Measurements from ENCODE around the gene FAM174C. TPM values are rescaled to one million over a fixed set of nuclear protein-coding genes. Genes with fewer than 3 reads are reported as not detected.

The FAM174C gene
- total RNA-seq: 35.3 TPM
- polyA plus RNA-seq (ENCODE audit: insufficient read depth, low read depth, low replicate concordance): 94.7 TPM
- long read RNA-seq, donor 1, transcript C19orf24-201 (3 exons, 983 nt): major isoform, 5 of 15 reads
- long read RNA-seq, donor 1, partial matches to known transcripts: 8 of 15 reads
- long read RNA-seq, donor 1, other reads (novel, unspliced or antisense): 0 of 15 reads
- long read RNA-seq, donor 2, transcript C19orf24-201 (3 exons, 983 nt): major isoform, 13 of 14 reads
- long read RNA-seq, donor 2, partial matches to known transcripts: 0 of 14 reads
- long read RNA-seq, donor 2, other reads (novel, unspliced or antisense): 0 of 14 reads
- long read RNA-seq, donor 3, transcript C19orf24-201 (3 exons, 983 nt): major isoform, 11 of 19 reads
- long read RNA-seq, donor 3, partial matches to known transcripts: 5 of 19 reads
- long read RNA-seq, donor 3, other reads (novel, unspliced or antisense): 0 of 19 reads
- long read RNA-seq, donor 4, transcript C19orf24-201 (3 exons, 983 nt): major isoform, 12 of 13 reads
- long read RNA-seq, donor 4, partial matches to known transcripts: 0 of 13 reads
- long read RNA-seq, donor 4, other reads (novel, unspliced or antisense): 0 of 13 reads
- long read RNA-seq, donor 5, partial matches to known transcripts: 0 of 1 reads
- long read RNA-seq, donor 5, other reads (novel, unspliced or antisense): 0 of 1 reads
- long read RNA-seq, donor 6, transcript C19orf24-201 (3 exons, 983 nt): major isoform, 15 of 17 reads
- long read RNA-seq, donor 6, partial matches to known transcripts: 0 of 17 reads
- long read RNA-seq, donor 6, other reads (novel, unspliced or antisense): 0 of 17 reads
- long read RNA-seq, donor 7, transcript C19orf24-201 (3 exons, 983 nt): major isoform, 16 of 24 reads
- long read RNA-seq, donor 7, partial matches to known transcripts: 0 of 24 reads
- long read RNA-seq, donor 7, other reads (novel, unspliced or antisense): 5 of 24 reads
- long read RNA-seq, donor 8, transcript C19orf24-201 (3 exons, 983 nt): major isoform, 11 of 13 reads
- long read RNA-seq, donor 8, partial matches to known transcripts: 0 of 13 reads
- long read RNA-seq, donor 8, other reads (novel, unspliced or antisense): 0 of 13 reads
- long read RNA-seq, donor 9, transcript C19orf24-201 (3 exons, 983 nt): major isoform, 7 of 10 reads
- long read RNA-seq, donor 9, partial matches to known transcripts: 0 of 10 reads
- long read RNA-seq, donor 9, other reads (novel, unspliced or antisense): 0 of 10 reads
- long read RNA-seq, donor 10, transcript C19orf24-201 (3 exons, 983 nt): major isoform, 8 of 13 reads
- long read RNA-seq, donor 10, partial matches to known transcripts: 0 of 13 reads
- long read RNA-seq, donor 10, other reads (novel, unspliced or antisense): 0 of 13 reads

DNA sequence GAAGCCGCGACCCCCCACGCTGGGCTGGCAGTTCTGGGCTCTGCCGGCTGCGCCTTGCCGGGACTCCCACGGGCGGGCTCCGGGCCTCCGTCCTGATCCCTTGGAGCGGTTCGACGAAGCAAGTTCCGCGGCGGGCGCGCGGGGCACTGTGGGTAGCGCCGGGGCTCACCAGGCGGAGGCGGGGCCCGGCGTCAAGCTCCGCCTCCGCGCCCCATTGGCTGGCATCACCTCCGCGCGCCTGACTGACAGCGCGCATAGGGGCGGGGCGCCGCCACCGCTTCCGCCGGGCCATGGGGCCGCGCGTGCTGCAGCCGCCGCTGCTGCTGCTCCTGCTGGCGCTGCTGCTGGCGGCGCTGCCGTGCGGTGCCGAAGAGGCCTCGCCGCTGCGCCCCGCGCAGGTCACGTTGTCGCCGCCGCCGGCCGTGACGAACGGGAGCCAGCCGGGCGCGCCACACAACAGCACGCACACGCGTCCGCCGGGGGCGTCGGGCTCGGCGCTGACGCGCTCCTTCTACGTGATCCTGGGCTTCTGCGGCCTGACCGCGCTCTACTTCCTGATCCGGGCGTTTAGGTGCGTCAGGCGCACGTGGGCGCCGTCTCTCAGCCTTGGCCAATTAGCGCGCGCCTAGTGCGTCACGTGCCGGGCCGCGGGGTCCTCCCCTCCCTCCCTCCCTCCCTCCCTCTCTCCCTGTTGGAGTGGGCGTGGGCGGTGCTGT is at the start of gene FAM174C:
TSS of gene FAM174C (plus strand) at position 271 of the 716 bp plus-strand sequence. CDS start at position 291, 20 bp downstream.
- intact Hi-C loops (cut with DNase I): no loop called here

DNA sequence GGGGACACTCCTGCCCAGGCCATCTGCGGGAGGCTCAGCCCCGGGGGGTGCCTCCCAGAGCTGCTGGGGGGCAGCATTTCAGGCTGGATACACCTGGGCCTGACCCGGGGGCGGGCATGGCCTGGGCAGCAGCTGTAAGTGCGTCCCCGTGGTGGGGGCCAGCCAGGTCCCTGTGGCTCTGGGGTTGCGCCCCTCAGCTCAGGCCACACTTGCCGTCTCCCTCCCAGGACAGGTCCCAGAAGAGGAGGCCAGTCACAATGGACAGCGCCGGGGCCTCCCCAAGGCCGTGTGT is 49.2 kb upstream of the FAM174C start:
- Histone ChIP-seq H3K4me1 (ENCODE audit: control insufficient read depth in 2 of 3, insufficient read depth in 2 of 3, low read depth in 1 of 3, low read length in 3 of 3) (no peaks in the 10 kb centered on the region), H3K27me3 (ENCODE audit: control insufficient read depth, insufficient read depth, low read length) (no peaks in the 10 kb centered on the region), H3K36me3 (ENCODE audit: control insufficient read depth in 2 of 3, insufficient read depth in 3 of 3, low read length in 3 of 3) (no peaks in the 10 kb centered on the region), H3K9ac (ENCODE audit: low read length in 3 of 3) (no peak overlapping the region), H3K27ac (ENCODE audit: low read depth in 2 of 2, low read length in 2 of 2) (no peak overlapping the region), H3K9me3 (ENCODE audit: control insufficient read depth in 2 of 3, insufficient read depth in 1 of 3, low read length in 3 of 3) (no peaks in the 10 kb centered on the region), H3K4me3 (ENCODE audit: low read length in 3 of 3) (no peak overlapping the region)
- TF ChIP-seq, protein P1, sequence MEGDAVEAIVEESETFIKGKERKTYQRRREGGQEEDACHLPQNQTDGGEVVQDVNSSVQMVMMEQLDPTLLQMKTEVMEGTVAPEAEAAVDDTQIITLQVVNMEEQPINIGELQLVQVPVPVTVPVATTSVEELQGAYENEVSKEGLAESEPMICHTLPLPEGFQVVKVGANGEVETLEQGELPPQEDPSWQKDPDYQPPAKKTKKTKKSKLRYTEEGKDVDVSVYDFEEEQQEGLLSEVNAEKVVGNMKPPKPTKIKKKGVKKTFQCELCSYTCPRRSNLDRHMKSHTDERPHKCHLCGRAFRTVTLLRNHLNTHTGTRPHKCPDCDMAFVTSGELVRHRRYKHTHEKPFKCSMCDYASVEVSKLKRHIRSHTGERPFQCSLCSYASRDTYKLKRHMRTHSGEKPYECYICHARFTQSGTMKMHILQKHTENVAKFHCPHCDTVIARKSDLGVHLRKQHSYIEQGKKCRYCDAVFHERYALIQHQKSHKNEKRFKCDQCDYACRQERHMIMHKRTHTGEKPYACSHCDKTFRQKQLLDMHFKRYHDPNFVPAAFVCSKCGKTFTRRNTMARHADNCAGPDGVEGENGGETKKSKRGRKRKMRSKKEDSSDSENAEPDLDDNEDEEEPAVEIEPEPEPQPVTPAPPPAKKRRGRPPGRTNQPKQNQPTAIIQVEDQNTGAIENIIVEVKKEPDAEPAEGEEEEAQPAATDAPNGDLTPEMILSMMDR (IDR thresholded peaks at IDR 0.05; ENCODE audit: borderline replicate concordance, extremely low read depth, insufficient read depth): no peak
- FAIRE-seq (no peak), DNase-seq (no peak)
- intact Hi-C loops (cut with DNase I): no loop called here

More for the DNA sequence above, at the start of gene FAM174C:
- Histone ChIP-seq H3K36me3 (ENCODE audit: control insufficient read depth in 2 of 3, insufficient read depth in 3 of 3, low read length in 3 of 3) (peaks cover 5 to 44% (median 17%) of the 10 kb centered on the region in 3 donors), H3K4me1 (ENCODE audit: control insufficient read depth in 2 of 3, insufficient read depth in 2 of 3, low read depth in 1 of 3, low read length in 3 of 3) (peaks cover 0 to 47% (median 22%) of the 10 kb centered on the region in 3 donors), H3K9me3 (ENCODE audit: control insufficient read depth in 2 of 3, insufficient read depth in 1 of 3, low read length in 3 of 3) (no peaks in the 10 kb centered on the region), H3K27ac (ENCODE audit: low read depth in 2 of 2, low read length in 2 of 2) (peak within 1 kb of the TSS; percentile 98 to 99), H3K27me3 (ENCODE audit: control insufficient read depth, insufficient read depth, low read length) (no peaks in the 10 kb centered on the region), H3K4me3 (ENCODE audit: low read length in 3 of 3) (peak within 1 kb of the TSS; percentile 44 to 75 (median 67)), H3K9ac (ENCODE audit: low read length in 3 of 3) (peak within 1 kb of the TSS in 2 of 3 donors; percentile 70 to 73)
- FAIRE-seq (no peak), DNase-seq (peak; percentile 97 to 99 (median 99))
- TF ChIP-seq, protein P1 (IDR thresholded peaks at IDR 0.05; ENCODE audit: borderline replicate concordance, extremely low read depth, insufficient read depth): no peak

Measured in kidney (tissue), 22 donors.